HCT116 (cell line): Measurements from ENCODE around the gene PVALEF. TPM values are rescaled to one million over a fixed set of nuclear protein-coding genes. Genes with fewer than 3 reads are reported as not detected.

Experiments used
- ATAC-seq: fragments of 200-7000 bp; cut with Tn5 transposase; 2 replicates; pipeline ENCODE4 v1.9.1; 2020; ENCODE audit warnings: mild to moderate bottlenecking, moderate library complexity
- BruUV-seq: library from RNA; stranded (reverse); fragments of 400-500 nt; replicated peaks from 2 replicates; lab custom pipeline; 2021; lab: Mats Ljungman, UMichigan
- CTCF ChIA-PET: fragments of 300-600 bp; sonication (Branson Sonifier 250); formaldehyde crosslinking; loops from one replicate; lab custom pipeline; 2021; ENCODE audit warnings: antibody characterized with exemption; lab: Charles Lee
- POLR2A ChIA-PET: fragments of 300-600, 350-600 bp; sonication (Branson Sonifier 250); formaldehyde crosslinking; loops from one replicate; lab custom pipeline; 2021; ENCODE audit warnings: antibody characterized with exemption; lab: Charles Lee
- RAD21 ChIA-PET, 2 experiments: fragments of 300-600 bp; sonication (Branson Sonifier 250); formaldehyde crosslinking; loops; one replicate each; lab custom pipeline; 2023; ENCODE audit warnings: low total read pairs in 2 of 2; ENCODE audit not compliant: uncharacterized antibody in 2 of 2, unreplicated experiment in 2 of 2, low non-redundant PET in 1 of 2; lab: Charles Lee
- DNase-seq: peaks from one replicate; pipeline ENCODE4 v3.0.0-alpha.2; 2010; ENCODE audit warnings: low read depth, low spot score
- H2AFZ ChIP-seq: fragments of 200-600 bp; shearing (Covaris generic), sonication (generic); 2 replicates; pipeline ENCODE4 v1.6.1; 2017; ENCODE audit warnings: low read depth, mixed run types, mixed read lengths, antibody characterized with exemption, low read length; ENCODE audit not compliant: poor library complexity, severe bottlenecking
- H3K27ac ChIP-seq: 2 replicates; pipeline ENCODE4 v1.5.1; 2012; ENCODE audit warnings: low read depth, low read length
- H3K27me3 ChIP-seq: fragments of 200-600 bp; sonication (generic); 2 replicates; pipeline ENCODE4 v1.6.1; 2016; ENCODE audit warnings: mixed run types, low read length, mixed read lengths; ENCODE audit not compliant: insufficient read depth
- H3K36me3 ChIP-seq, 2 experiments: fragments of 200-500 bp in 1 of 2; fragments of 200-600 bp in 1 of 2; sonication (Bioruptor generic) in 1 of 2; sonication (generic) in 1 of 2; 2 replicates each; pipeline versions ENCODE4 v1.5.1 to v1.6.1; 2014 to 2016; ENCODE audit warnings: low read length in 2 of 2, inconsistent platforms in 1 of 2, mixed read lengths in 1 of 2, mixed run types in 1 of 2; ENCODE audit not compliant: insufficient read depth in 2 of 2, control insufficient read depth in 1 of 2
- H3K4me1 ChIP-seq, 2 experiments: fragments of 200-600 bp in 1 of 2; sonication (generic) in 1 of 2; 2 replicates each; pipeline versions ENCODE4 v1.5.1 to v1.6.1; 2012 to 2017; ENCODE audit warnings: low read length in 2 of 2, inconsistent platforms in 1 of 2, mild to moderate bottlenecking in 1 of 2, mixed read lengths in 1 of 2, mixed run types in 1 of 2, moderate library complexity in 1 of 2; ENCODE audit not compliant: insufficient read depth in 2 of 2, control insufficient read depth in 1 of 2
- H3K4me2 ChIP-seq: fragments of 200-600 bp; sonication (generic); 2 replicates; pipeline ENCODE4 v1.6.1; 2017; ENCODE audit warnings: mixed run types, low read length, mixed read lengths
- H3K4me3 ChIP-seq, 2 experiments: fragments of 200-600 bp in 1 of 2; sonication (generic) in 1 of 2; replicated peaks in 1 of 2; 2 replicates each; pipeline ENCODE4 v1.5.1; 2011 to 2016; ENCODE audit warnings: low read length in 2 of 2, control low read depth in 1 of 2, low read depth in 1 of 2, mild to moderate bottlenecking in 1 of 2, mixed read lengths in 1 of 2, mixed run types in 1 of 2
- H3K79me2 ChIP-seq: fragments of 200-600 bp; sonication (generic); 2 replicates; pipeline ENCODE4 v1.6.1; 2017; ENCODE audit warnings: mild to moderate bottlenecking, mixed run types, low read length, moderate library complexity, mixed read lengths; ENCODE audit not compliant: insufficient read depth
- H3K9ac ChIP-seq: fragments of 200-600 bp; sonication (generic); 2 replicates; pipeline ENCODE4 v1.6.1; 2016; ENCODE audit warnings: low read length, mixed read lengths
- H3K9me2 ChIP-seq: fragments of 200-600 bp; sonication (generic), shearing (Covaris generic); 2 replicates; pipeline ENCODE4 v1.6.1; 2017; ENCODE audit warnings: mixed run types, mild to moderate bottlenecking, moderate library complexity; ENCODE audit not compliant: insufficient read depth
- H3K9me3 ChIP-seq, 2 experiments: fragments of 200-500 bp in 1 of 2; fragments of 200-600 bp in 1 of 2; sonication (Bioruptor generic) in 1 of 2; sonication (generic) in 1 of 2; 2 replicates each; pipeline ENCODE4 v1.6.1; 2014 to 2017; ENCODE audit warnings: low read length in 2 of 2, mixed read lengths in 2 of 2, inconsistent platforms in 1 of 2, low read depth in 1 of 2, mild to moderate bottlenecking in 1 of 2, mixed run types in 1 of 2, moderate library complexity in 1 of 2; ENCODE audit not compliant: control insufficient read depth in 1 of 2, insufficient read depth in 1 of 2
- H4K20me1 ChIP-seq: fragments of 200-600 bp; sonication (generic), shearing (Covaris generic); 2 replicates; pipeline ENCODE4 v1.6.1; 2017; ENCODE audit warnings: mixed run types, mild to moderate bottlenecking, moderate library complexity; ENCODE audit not compliant: insufficient read depth
- ATF3 ChIP-seq: IDR thresholded peaks from 2 replicates; pipeline ENCODE4 v1.6.1; 2012
- CBX3 ChIP-seq: IDR thresholded peaks from 2 replicates; pipeline ENCODE4 v1.6.1; 2012; ENCODE audit warnings: low read depth
- CEBPB ChIP-seq: IDR thresholded peaks from 2 replicates; pipeline ENCODE4 v1.6.1; 2012; ENCODE audit warnings: low read depth
- CTCF ChIP-seq, 3 experiments: fragments of 200-600 bp in 1 of 3; sonication (generic) in 1 of 3; IDR thresholded peaks in 2 of 3; conservative IDR thresholded peaks in 1 of 3; 2 replicates each; pipeline ENCODE4 v1.5.1; 2012 to 2017; ENCODE audit warnings: low read depth in 2 of 3, low read length in 2 of 3, antibody characterized with exemption in 1 of 3, borderline replicate concordance in 1 of 3, control low read depth in 1 of 3, mild to moderate bottlenecking in 1 of 3, mixed read lengths in 1 of 3, mixed run types in 1 of 3, moderate library complexity in 1 of 3; ENCODE audit not compliant: insufficient read depth in 1 of 3
- EGR1 ChIP-seq: IDR thresholded peaks from 2 replicates; pipeline ENCODE4 v1.6.1; 2012; ENCODE audit warnings: low read depth
- ELF1 ChIP-seq: IDR thresholded peaks from 2 replicates; pipeline ENCODE4 v1.6.1; 2012; ENCODE audit warnings: low read depth, borderline replicate concordance
- EZH2 ChIP-seq: fragments of 200-600 bp; sonication (generic); IDR thresholded peaks from 2 replicates; pipeline ENCODE4 v1.6.1; 2017; ENCODE audit warnings: antibody characterized with exemption, mixed run types
- EZH2phosphoT487 ChIP-seq: fragments of 200-600 bp; IDR thresholded peaks from 2 replicates; pipeline ENCODE4 v1.6.1; 2018; ENCODE audit warnings: antibody characterized with exemption, borderline replicate concordance
- FOSL1 ChIP-seq: IDR thresholded peaks from 2 replicates; pipeline ENCODE4 v1.6.1; 2012; ENCODE audit warnings: low read depth
- JUND ChIP-seq: IDR thresholded peaks from 2 replicates; pipeline ENCODE4 v1.6.1; 2012
- POLR2AphosphoS5 ChIP-seq: IDR thresholded peaks from 2 replicates; pipeline ENCODE4 v1.6.1; 2011; ENCODE audit warnings: mild to moderate bottlenecking, low read depth, low read length, moderate library complexity
- REST ChIP-seq: IDR thresholded peaks from 2 replicates; pipeline ENCODE4 v1.6.1; 2012; ENCODE audit warnings: low read depth
- SIN3A ChIP-seq: IDR thresholded peaks from 2 replicates; pipeline ENCODE4 v1.6.1; 2012; ENCODE audit warnings: low read depth
- SP1 ChIP-seq: IDR thresholded peaks from 2 replicates; pipeline ENCODE4 v1.6.1; 2012; ENCODE audit warnings: low read depth
- TCF7L2 ChIP-seq: IDR thresholded peaks from 2 replicates; pipeline ENCODE4 v1.7.0; 2011; ENCODE audit warnings: borderline replicate concordance, inconsistent platforms; ENCODE audit not compliant: insufficient read depth, insufficient read length; ENCODE audit errors: extremely low read depth
- YY1 ChIP-seq: IDR thresholded peaks from 2 replicates; pipeline ENCODE4 v1.6.1; 2011; ENCODE audit warnings: low read length, low read depth, moderate library complexity, mild to moderate bottlenecking; ENCODE audit not compliant: insufficient replicate concordance; ENCODE audit errors: extremely low read depth
- ZBTB33 ChIP-seq: IDR thresholded peaks from 2 replicates; pipeline ENCODE4 v1.6.1; 2011; ENCODE audit warnings: mild to moderate bottlenecking, low read length, moderate library complexity; ENCODE audit not compliant: insufficient replicate concordance; ENCODE audit errors: extremely low read depth
- ZFX ChIP-seq: fragments of 450-650 bp; IDR thresholded peaks from 2 replicates; pipeline ENCODE4 v1.6.1; 2017
- ZNF274 ChIP-seq: fragments of 200-500 bp; sonication (Bioruptor generic); IDR thresholded peaks from 2 replicates; pipeline ENCODE4 v1.6.1; 2014; ENCODE audit warnings: mild to moderate bottlenecking, low read depth, low read length, inconsistent platforms
- intact Hi-C: fragments of 100-400 bp; cut with micrococcal nuclease; formaldehyde crosslinking; loops from 2 replicates; pipeline ENCODE4 v1.10.0; 2022
- total RNA-seq: library from RNA; stranded (reverse); gene quantifications from one replicate; pipeline ENCODE4 v1.2.1, GENCODE V29; 2021; ENCODE audit not compliant: unreplicated experiment

PVALEF gene
- total RNA-seq, 1 experiment from 2014 or later = not detected

GRCh38 chr17:81231121-81231645 lies 65.9 kb downstream of the PVALEF start:
- H3K9ac ChIP-seq = no peak overlapping the region
- ChIA-PET POLR2A (no interaction called here), CTCF (interaction anchor here (1.1 kb wide), 1 partner anchor 8 kb away, joined by 4 read pairs; the partner anchor contains the start of gene CEP131), RAD21 (no interaction called here)
- BruUV-seq = no TSS peak
- TF ChIP-seq REST (no peak), ATF3 (no peak), ELF1 (no peak), EGR1 (no peak), CTCF (IDR thresholded peaks at IDR 0.05 in 2 of 3, conservative IDR thresholded peaks at IDR 0.05 in 1 of 3; ENCODE audit: borderline replicate concordance in 1 of 3, insufficient read depth in 1 of 3, low read depth in 2 of 3, low read length in 2 of 3) (no peak), JUND (no peak), YY1 (no peak), ZNF274 (no peak), EZH2phosphoT487 (no peak), SP1 (no peak), FOSL1 (no peak), CEBPB (no peak), SIN3A (no peak), POLR2AphosphoS5 (no peak), EZH2 (no peak), TCF7L2 (no peak), CBX3 (no peak), ZBTB33 (no peak), ZFX (no peak)
- H3K79me2 ChIP-seq = no peaks in the 10 kb centered on the region; the same call in 1 of the 2 replicates
- H4K20me1 ChIP-seq = no peaks in the 10 kb centered on the region
- H2AFZ ChIP-seq = no peak overlapping the region
- DNase-seq (no peak), ATAC-seq (peak; percentile 2; the same call in 1 of the 2 replicates)
- intact Hi-C loops = no loop called here
- no peaks in the 10 kb centered on the region for H3K9me2 ChIP-seq
- H3K4me1 ChIP-seq = no peaks in the 10 kb centered on the region
- no peak overlapping the region for H3K27ac ChIP-seq
- no peaks in the 10 kb centered on the region for H3K9me3 ChIP-seq
- no peak overlapping the region for H3K4me2 ChIP-seq
- no peak overlapping the region for H3K4me3 ChIP-seq
- peaks cover 5 to 7% of the 10 kb centered on the region in 2 experiments; a peak in 1 of 4 replicates for H3K36me3 ChIP-seq
- H3K27me3 ChIP-seq = no peaks in the 10 kb centered on the region
